Hypothalamus (tissue), 51 donors: Measurements from ENCODE around the gene DHCR24.

ENCODE experiments used
- DNase-seq, 51 donors: peaks; one replicate each; lab custom pipeline; 2025; lab: John Stamatoyannopoulos, UW

DHCR24 gene

DNA sequence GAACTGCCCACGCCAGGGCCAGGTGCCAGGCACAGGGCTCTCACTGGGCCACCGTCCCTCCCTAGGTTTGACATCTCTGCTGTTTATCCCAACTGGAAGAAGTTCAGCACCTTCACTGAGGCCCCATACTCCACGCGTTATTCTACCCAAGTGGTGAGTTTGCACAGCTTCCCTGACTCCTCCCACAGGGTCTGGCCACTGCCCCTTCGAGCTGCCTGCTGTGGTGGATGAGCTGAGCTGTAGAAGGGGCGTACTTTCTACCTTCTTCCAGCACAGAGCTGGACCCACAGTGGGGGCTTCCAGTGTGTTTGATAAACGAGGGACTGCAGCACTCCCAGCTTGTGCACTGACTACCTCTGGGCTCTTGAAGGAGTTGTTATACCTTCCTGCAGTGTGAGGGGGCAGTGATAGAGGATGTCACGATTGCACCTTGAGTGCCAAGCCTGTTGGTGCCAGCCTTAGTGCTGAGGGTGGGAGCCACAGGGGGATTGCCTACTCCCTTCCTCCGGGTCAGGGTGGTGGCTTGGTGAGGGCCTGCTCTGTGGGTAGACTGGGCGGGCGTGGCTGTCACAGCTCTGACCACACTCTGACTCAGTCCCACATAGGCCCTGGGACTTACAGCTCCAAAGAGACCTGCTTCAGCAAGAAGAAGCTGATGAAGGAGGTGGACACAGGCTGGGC, 79.9 kb downstream of the DHCR24 start:
- DNase-seq: no peak

DNA sequence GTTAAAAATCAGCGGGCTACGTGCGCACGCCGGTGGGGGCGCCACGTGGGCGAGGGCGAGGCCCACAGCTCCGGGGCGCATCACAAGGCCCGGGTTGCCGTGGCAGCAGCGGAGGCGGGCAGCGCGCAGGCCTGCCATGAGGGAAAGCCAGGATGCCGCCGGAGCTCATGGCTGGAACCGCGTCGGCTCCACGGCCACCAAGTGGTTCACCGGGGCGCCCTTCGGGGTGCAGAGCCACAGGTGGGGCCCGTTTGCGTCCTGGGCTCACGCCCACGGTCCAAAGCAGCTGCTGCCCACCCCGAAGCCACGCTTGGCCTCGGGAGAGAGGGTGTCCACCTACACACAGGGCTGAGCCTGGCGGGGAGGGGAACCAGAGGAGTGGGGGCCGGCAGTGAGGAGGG, 81.0 kb downstream of the DHCR24 start:
- DNase-seq: peak in 3 of 51 donors; percentile 9 to 39 (median 18)

DNA sequence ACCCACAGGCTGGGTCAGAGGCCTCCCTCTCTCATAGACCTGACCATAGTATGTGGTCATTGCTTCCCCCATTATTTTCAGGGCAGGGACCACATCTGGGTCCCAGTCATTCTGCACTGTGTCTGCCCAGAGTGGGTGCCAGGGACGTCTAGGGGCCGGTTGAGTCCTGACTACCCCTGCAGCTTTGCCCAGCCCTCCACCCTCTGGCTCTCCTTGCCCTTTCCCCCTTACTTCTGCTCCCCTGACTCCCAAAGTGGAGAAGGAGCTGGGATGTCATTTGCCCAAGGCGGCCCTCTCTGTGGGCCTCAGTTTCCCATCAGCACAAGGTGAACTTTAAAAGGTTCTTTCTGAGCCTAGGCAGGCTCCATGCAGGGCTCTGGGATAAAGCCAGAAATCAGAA, 81.5 kb downstream of the DHCR24 start:
- no peak for DNase-seq

DNA sequence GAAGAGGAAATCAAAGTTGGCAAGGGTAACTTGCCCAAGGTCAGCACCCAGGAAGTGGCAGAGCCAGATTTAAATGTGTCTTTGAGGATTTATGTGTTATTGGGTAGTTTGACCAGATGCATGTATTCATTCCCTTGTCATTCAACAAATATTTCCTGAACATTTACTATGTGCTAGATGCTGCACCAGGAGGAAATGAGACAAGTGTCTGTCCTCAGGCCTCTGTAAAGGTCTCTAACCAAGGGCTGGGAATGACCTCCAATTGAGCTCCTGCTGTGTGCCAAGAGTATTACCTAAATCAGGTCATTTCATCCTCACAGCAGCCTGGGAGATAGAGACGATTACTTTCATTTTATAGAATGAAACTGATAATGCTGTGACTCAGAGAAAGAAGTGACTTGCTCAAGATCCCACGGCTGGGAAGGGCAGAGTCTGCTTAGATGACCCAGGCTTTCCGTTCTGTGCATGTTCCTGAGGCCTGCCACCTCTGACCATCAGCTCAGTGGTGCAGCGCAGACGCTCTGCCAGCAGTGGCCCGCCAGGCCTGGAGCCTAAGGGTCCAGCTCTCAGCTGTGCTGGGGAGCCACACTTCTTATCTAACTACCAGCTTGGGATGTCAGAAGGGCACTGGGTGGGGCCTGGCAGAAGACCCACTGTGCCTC, 82.4 kb downstream of the DHCR24 start:
- no peak for DNase-seq

DNA sequence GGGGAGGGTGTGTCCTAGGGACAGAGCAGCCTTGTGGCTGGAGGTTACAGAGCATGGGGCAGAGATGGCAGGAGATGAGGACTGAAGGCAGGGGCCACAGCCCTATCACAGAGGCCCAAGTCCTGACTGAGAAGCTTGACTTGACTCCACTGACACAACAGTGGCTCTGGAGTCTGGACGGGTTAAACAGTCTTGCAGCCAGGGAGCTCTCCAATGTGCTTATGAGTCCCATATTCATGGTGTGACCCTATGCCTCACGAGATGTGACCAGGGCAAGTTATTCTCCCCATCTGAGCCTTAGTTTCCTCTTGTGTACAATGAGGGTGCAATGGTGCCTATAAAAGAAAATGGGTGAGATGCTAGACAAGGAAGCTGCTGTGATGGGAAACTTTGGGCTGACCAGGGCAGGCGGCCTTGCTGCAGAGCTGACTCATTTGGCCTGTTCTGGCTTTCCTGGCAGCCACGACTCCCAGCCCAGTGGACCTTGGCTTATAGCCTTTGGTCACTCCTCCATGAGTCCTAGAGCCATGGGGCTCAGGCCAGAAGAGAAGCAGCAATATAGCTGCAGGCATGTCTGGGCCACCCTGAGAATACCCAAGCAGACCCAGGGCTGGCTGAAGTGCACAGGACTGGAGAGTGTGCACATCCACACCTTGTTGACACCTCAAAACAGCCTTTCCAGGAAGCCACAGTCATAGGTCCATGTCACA, 83.1 kb downstream of the DHCR24 start:
- DNase-seq: no peak

DNA sequence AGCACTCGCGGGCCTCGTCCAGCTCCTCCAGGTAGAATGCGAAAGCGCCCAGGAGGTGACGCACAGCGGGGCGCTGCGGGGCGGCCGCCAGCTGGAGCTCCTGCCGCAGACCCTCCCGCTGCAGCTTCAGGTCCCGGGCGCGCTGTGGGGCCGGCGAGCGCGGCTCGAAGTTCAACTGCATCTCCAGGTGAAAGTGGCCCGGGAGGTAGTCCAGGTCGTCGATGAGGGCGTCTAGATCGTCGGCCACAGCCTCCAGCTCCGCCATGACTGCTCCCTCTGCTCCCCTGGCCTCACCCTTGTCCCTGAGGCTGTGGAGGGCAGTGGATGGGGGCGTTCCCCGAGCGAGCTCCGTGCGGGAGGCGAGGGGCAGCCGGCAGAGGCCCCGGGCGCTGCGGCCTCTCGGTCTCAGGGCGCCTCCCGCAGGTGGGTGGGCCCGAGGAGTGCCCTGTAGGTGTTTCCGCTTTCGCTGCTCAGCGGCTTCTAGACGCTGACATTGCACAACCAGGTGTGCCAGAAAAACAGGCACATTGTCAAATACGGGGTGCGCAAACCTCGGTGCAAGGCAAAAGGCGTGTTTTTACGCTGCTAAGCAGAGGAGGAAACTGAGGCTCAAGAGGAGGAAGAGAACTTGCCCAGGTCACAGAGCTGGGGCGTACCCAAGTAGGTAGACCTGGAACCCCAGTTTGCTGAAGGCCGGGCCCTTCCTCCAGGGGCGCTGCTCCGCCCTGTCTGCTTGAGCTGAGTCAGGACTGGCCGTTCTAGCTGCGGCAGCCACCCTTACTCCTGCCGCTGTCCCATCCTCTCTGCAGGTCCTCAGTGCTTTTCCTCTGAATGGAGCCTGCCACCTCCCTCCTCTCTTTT, 85.9 kb downstream of the DHCR24 start, which contains the start of gene TTC22:
Gene TTC22 (minus strand): TSS at position 425 of the 861 bp plus-strand sequence. CDS start 160 bp downstream, at position 265.
- DNase-seq: peak in 2 of 51 donors; percentile 15 to 22

DNA sequence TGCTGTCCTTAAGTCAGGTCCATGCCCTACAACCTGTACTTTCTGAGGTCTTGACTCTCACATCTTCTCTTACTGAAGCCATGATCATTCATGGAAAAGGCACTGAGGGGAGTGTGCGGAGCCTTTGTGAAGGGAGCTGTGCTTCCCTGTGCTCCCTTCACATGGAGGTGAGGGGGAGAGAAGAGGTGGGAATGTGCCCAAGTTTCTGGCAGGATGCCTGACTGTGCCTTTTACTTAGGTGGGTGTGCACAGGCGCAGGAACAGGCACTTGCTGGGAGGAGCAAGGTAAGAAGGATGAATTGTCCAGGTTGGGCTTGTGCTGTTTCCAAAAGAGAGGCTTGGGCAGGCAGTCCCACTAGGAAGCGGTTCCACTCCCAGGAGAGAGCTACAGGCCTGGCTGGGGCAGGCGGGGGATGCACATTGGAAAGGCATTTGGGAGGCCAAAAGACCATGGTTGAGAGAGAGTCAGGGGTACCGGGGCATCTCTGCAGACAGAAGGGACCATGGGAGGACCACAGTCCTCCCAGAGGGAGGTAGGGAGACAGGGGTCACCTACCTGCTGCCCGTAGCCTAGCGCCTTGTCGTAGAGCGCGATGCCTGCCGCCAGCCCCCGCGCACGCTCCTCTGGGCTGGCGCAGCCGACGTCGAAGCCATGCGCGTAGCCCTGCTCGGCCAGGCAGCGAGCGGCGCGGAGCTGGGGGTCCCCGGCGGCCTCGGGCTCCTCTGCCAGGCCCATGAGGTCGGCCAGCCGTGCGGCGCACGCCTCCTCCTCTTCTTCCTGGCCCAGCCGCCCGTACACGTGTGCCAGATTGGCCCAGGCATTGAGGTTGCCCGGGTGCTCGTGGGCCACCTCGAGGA, 86.7 kb downstream of the DHCR24 start:
- DNase-seq: peak in 1 of 51 donors; percentile 26
